ENCODE data around the gene SEC14L2.

SEC14L2 gene

GRCh38 chr22:30414525-30415047 lies 17.8 kb downstream of the SEC14L2 start:
- Histone ChIP-seq H3K27ac (no peak overlapping the region), H3K4me3 (no peak overlapping the region)
- TF ChIP-seq CTCF (IDR thresholded peaks at IDR 0.05): no peak
- no peak for DNase-seq (ENCODE audit: low spot score)

- DNase-seq (ENCODE audit: low spot score): no peak
- H3K4me3 ChIP-seq: no peak overlapping the region
- no peak overlapping the region for H3K27ac ChIP-seq
- TF ChIP-seq CTCF (IDR thresholded peaks at IDR 0.05): no peak
Observed at GRCh38 chr22:30416403-30416802, 19.6 kb downstream of the SEC14L2 start.

GRCh38 chr22:30416837-30417236 lies 20.0 kb downstream of the SEC14L2 start:
- no peak overlapping the region for H3K27ac ChIP-seq
- TF ChIP-seq CTCF (IDR thresholded peaks at IDR 0.05): no peak
- no peak for DNase-seq (ENCODE audit: low spot score)
- no peak overlapping the region for H3K4me3 ChIP-seq

- H3K27ac ChIP-seq: peak overlapping the region in 1 of 2 donors; percentile 98
- DNase-seq (ENCODE audit: low spot score): no peak
- TF ChIP-seq CTCF (IDR thresholded peaks at IDR 0.05): no peak
- no peak overlapping the region for H3K4me3 ChIP-seq
Observed at GRCh38 chr22:30420347-30421125, 23.7 kb downstream of the SEC14L2 start.

- no peak overlapping the region for H3K4me3 ChIP-seq
- no peak for DNase-seq (ENCODE audit: low spot score)
- no peak for TF ChIP-seq CTCF (IDR thresholded peaks at IDR 0.05)
- H3K27ac ChIP-seq: peak overlapping the region; percentile 96 to 98
Observed at GRCh38 chr22:30421695-30422480, 25.1 kb downstream of the SEC14L2 start.

- Histone ChIP-seq H3K4me3 (peak overlapping the region; percentile 88), H3K27ac (peak overlapping the region; percentile 96 to 98)
- peak; percentile 90 for DNase-seq (ENCODE audit: low spot score)
- no peak for TF ChIP-seq CTCF (IDR thresholded peaks at IDR 0.05)
Observed at GRCh38 chr22:30422481-30423300, 25.9 kb downstream of the SEC14L2 start.
